Cerebellar cortex (tissue), 1 donor: ENCODE measurements around the gene CNNM3.

Source experiments
- DNase-seq: peaks from one replicate; pipeline ENCODE4 v3.0.0-alpha.2; 2015; ENCODE audit warnings: low spot score

The CNNM3 gene

DNA sequence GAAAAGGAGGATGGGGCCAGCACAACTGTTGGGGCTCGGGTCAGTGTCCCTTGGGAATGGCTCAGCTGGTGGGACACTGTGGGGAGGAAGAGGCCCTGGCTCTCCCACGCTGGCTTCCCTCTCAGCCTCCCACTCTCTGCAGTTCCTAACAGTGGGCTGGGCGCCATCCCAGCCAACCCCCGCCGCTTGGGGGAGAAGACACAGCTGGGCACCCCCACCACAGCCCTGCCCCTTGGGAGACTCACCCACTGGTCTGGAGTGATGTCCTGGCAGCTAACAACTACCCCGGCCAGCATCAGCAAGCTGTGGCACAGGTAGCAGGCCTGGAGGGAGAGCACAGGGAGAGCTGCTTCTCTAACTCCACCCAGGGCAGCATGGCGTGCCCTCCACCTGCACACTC, 62.1 kb downstream of the CNNM3 start:
- DNase-seq, result no peak

DNA sequence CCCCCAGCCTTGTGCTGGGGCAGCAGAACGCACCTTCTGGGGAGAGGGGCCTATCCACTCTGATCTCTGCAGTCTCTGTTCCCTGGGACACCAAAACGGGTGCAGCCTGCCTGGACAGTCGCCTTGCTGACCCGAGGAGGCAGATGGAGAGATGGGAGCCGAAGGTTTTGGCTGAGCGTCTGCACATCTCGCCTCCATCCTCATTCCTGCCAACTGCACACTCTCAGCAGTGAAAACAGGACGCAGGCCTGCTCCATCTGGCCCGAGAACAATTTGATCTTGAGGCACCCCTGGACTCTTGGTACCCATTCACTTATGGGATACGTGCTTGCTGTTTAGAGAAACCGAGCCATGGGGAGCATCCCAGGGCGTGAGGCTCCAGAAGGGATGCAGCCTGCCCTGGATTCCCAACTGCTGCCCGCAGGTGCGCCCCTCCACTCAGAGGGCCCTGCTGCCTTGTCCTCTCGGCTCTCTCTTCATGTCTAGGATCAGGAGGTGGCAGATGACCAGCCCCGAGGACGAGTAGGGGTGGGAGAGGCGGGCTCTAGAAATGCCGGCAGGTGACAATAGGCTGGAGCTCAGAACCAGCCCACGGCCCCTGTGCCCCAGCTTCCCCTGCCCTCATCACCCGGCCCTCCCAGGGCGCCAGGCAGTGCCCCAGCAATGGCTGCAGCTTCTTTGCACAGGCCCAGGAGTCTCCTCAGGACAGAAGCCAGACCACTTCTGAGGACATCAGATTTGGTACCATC, 62.9 kb downstream of the CNNM3 start:
- DNase-seq, result peak; percentile 92

DNA sequence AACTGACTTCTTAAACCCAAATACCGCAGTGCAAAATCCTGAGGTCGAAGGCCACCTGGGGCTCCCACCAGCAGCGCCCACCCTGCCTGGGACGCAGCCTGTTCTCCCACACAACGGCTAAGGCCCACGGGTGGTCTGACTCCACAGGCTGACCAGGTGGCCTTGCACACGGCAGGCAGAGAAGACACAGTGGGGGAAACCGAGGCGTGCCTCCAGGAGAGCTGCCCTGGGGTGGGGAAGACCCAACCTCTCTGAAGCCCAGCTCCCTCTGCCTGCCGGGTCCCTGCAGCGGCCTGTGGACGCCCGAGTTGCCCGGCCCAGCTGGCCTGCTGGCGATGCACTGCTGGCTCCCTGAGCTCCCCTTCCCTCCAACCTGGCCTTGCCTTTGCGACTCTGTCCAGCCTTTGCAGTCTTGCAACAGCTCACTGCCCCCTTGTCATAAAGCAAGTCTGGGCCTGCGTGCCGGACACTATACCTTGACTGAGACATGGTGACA, 63.5 kb downstream of the CNNM3 start:
- DNase-seq, result no peak

GRCh38 chr2:96880891-96881273, 64.8 kb downstream of the CNNM3 start:
- DNase-seq, result no peak

DNA sequence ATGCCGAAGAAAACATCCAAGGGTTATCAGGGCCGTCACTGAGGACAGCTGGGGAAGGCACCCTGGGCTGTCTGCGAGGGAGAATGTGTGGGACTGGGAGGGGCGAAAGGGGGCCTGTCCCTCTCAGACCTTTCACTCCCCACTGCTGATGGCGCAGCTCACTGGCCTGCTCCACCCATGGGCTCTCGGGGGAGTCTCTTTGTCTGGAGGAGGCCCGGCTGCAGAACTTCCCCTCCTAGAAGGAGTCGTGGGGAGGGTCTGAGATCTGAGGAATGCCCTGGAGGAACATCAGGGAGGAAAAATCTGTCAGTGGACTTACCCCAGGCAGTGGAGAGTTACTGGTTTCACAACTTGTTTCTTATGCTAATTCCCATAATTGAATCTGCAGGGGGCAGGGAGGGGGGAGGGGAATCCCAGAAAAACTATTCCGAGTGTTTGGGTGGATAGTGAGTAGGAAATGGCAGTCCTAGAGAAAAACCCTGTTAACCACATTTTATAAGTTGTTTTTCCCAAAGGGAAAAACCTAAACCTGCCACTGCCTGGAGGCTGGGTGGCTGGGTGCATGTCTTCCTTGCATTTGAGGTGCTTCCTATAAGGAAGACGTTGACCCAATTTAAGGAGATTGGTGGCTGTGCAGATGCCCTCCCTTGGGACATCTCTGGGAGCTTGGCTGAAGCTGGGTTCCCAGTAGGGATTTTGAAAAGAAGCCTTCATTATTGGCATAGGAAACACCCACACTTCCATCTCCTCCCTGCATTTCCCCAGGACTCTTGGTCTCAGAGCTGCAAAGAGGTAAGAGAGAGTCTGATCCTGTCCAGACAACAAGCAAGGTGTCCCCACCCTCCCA, 65.5 kb downstream of the CNNM3 start:
- DNase-seq, result no peak

- DNase-seq, result no peak
Observed at GRCh38 chr2:96882230-96882629, 66.2 kb downstream of the CNNM3 start.

- DNase-seq, result no peak
Observed at GRCh38 chr2:96882906-96883305, 66.8 kb downstream of the CNNM3 start.

GRCh38 chr2:96883306-96883705, 67.2 kb downstream of the CNNM3 start:
- no peak for DNase-seq
